ENCODE data around the gene PCSK6. TPM values are rescaled to one million over a fixed set of nuclear protein-coding genes. Genes with fewer than 3 reads are reported as not detected.

The PCSK6 gene
- total RNA-seq, 1 experiment from 2014 or later, result 2.9 TPM

- TF ChIP-seq PRDM15 (CRISPR knock-in tag; IDR thresholded peaks at IDR 0.05) (no peak), NR1H2 (CRISPR knock-in tag; IDR thresholded peaks at IDR 0.05) (no peak)
Measured at GRCh38 chr15:101264011-101264410, 225.5 kb downstream of the PCSK6 start (continued).

- ATAC-seq, result no peak
- ChIA-PET POLR2A (no interaction called here), CTCF (no interaction called here)
- H3K27ac Mint-ChIP-seq, result no peak overlapping the region
- no peak overlapping the region for H3K4me3 Mint-ChIP-seq
- H3K36me3 Mint-ChIP-seq, result no peaks in the 10 kb centered on the region
- no peaks in the 10 kb centered on the region for H3K27me3 Mint-ChIP-seq (ENCODE audit: low read depth)
- TF ChIP-seq JAZF1 (CRISPR knock-in tag; IDR thresholded peaks at IDR 0.05) (no peak), IRF2 (CRISPR knock-in tag; IDR thresholded peaks at IDR 0.05; ENCODE audit: borderline replicate concordance, low read depth) (no peak), ZNF425 (CRISPR knock-in tag; conservative IDR thresholded peaks at IDR 0.05) (no peak), GTF2I (CRISPR knock-in tag; conservative IDR thresholded peaks at IDR 0.05) (no peak), ZSCAN18 (CRISPR knock-in tag; IDR thresholded peaks at IDR 0.05) (no peak)
- no peak for DNase-seq (ENCODE audit: low spot score)
- peaks cover 20% of the 10 kb centered on the region for H3K4me1 Mint-ChIP-seq
- no peaks in the 10 kb centered on the region; the same call in 1 of the 2 replicates for H3K9me3 Mint-ChIP-seq
Measured at GRCh38 chr15:101262551-101262950, 227.0 kb downstream of the PCSK6 start.

GRCh38 chr15:101258238-101259144 lies 231.0 kb downstream of the PCSK6 start:
- POLR2A ChIA-PET, result interaction anchor here (0.8 kb wide), 1 partner anchor 176 kb away, joined by 3 read pairs; no protein-coding TSS in a partner anchor
- H3K9me3 Mint-ChIP-seq, result no peaks in the 10 kb centered on the region; the same call in 1 of the 2 replicates
- no peak overlapping the region for H3K27ac Mint-ChIP-seq

More at GRCh38 chr15:101258238-101259144, 231.0 kb downstream of the PCSK6 start:
- no peak overlapping the region for H3K4me3 Mint-ChIP-seq
- ATAC-seq (peak; percentile 62), DNase-seq (ENCODE audit: low spot score) (peak; percentile 45)
- H3K36me3 Mint-ChIP-seq, result no peaks in the 10 kb centered on the region
- CTCF ChIA-PET, result interaction anchor here (0.6 to 8.1 kb wide), 34 partner anchors 9 to 341 kb away, joined by 3 to 128 read pairs (median 5); partner anchors contain the start of gene LRRK1
- H3K4me1 Mint-ChIP-seq, result peaks cover 38% of the 10 kb centered on the region
- TF ChIP-seq ZBTB21 (CRISPR knock-in tag; IDR thresholded peaks at IDR 0.05; ENCODE audit: borderline replicate concordance), result no peak
- no peak for TF ChIP-seq MXD4 (CRISPR knock-in tag; IDR thresholded peaks at IDR 0.05; ENCODE audit: borderline replicate concordance)
- no peak for TF ChIP-seq MAX (CRISPR knock-in tag; IDR thresholded peaks at IDR 0.05)
- TF ChIP-seq TCF7 (CRISPR knock-in tag; IDR thresholded peaks at IDR 0.05; ENCODE audit: low read depth), result no peak
- TF ChIP-seq CTCF (IDR thresholded peaks at IDR 0.05), result peak; percentile 48
- TF ChIP-seq ZNF317 (CRISPR knock-in tag; IDR thresholded peaks at IDR 0.05; ENCODE audit: borderline replicate concordance, low read depth), result no peak
- no peak for TF ChIP-seq SMAD3 (CRISPR knock-in tag; IDR thresholded peaks at IDR 0.05; ENCODE audit: borderline replicate concordance)
- no peak for TF ChIP-seq ZNF281 (CRISPR knock-in tag; IDR thresholded peaks at IDR 0.05)
- no peaks in the 10 kb centered on the region for H3K27me3 Mint-ChIP-seq (ENCODE audit: low read depth)
